ENCODE data around the gene SLC36A2.

DNA sequence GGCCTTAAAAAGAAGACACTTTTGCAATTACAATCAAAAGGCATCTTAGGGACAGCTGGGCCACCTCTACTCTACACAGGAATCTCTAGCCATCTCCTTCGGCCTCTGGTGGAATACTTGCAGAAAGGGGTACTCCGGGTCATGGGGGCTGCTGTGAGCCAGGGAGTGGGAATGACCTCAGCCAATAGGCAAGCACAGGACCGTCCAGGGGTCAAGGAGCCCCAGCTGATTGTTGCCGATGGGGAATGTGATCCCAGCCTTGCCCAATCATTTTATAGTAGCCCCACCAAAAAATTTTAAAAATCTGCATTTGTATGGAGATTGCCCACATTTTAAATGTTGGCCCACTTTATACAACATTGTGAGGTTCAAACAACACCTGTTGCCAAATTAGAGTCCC is 26.9 kb downstream of the SLC36A2 start:
- TF ChIP-seq, protein P1, sequence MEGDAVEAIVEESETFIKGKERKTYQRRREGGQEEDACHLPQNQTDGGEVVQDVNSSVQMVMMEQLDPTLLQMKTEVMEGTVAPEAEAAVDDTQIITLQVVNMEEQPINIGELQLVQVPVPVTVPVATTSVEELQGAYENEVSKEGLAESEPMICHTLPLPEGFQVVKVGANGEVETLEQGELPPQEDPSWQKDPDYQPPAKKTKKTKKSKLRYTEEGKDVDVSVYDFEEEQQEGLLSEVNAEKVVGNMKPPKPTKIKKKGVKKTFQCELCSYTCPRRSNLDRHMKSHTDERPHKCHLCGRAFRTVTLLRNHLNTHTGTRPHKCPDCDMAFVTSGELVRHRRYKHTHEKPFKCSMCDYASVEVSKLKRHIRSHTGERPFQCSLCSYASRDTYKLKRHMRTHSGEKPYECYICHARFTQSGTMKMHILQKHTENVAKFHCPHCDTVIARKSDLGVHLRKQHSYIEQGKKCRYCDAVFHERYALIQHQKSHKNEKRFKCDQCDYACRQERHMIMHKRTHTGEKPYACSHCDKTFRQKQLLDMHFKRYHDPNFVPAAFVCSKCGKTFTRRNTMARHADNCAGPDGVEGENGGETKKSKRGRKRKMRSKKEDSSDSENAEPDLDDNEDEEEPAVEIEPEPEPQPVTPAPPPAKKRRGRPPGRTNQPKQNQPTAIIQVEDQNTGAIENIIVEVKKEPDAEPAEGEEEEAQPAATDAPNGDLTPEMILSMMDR (conservative IDR thresholded peaks at IDR 0.05): no peak
- TF ChIP-seq ZFX (IDR thresholded peaks at IDR 0.05): no peak

Measured in C4-2B (cell line).